ENCODE data around the gene GPR141. TPM values are rescaled to one million over a fixed set of nuclear protein-coding genes. Genes with fewer than 3 reads are reported as not detected.

Gene GPR141
- total and polyA plus RNA-seq, 2 donors (not counting 3 experiments of a cell fraction or from before 2014, with no cell fraction given): not detected

GRCh38 chr7:37709631-37710509, 26.3 kb downstream of the GPR141 start:
- Histone ChIP-seq H2AFZ (ENCODE audit: low read depth, low read length) (no peak overlapping the region), H3K9ac (replicated peaks; ENCODE audit: extremely low read depth, insufficient read depth, low read length) (no peak overlapping the region), H3K79me2 (ENCODE audit: control insufficient read depth, insufficient read depth, low read length) (no peaks in the 10 kb centered on the region), H3K27ac (ENCODE audit: insufficient read depth, low read depth, low read length) (no peak overlapping the region), H3K36me3 (ENCODE audit: control insufficient read depth in 2 of 2, extremely low read depth in 1 of 2, insufficient read depth in 2 of 2, low read length in 2 of 2) (no peaks in the 10 kb centered on the region), H3K4me3 (replicated peaks in 1 of 3; ENCODE audit: insufficient read depth in 1 of 3, low read depth in 1 of 3, low read length in 3 of 3) (no peak overlapping the region), H3K4me2 (ENCODE audit: insufficient read depth, low read length) (no peak overlapping the region), H3K27me3 (ENCODE audit: control insufficient read depth in 2 of 2, insufficient read depth in 2 of 2, low read length in 2 of 2) (no peaks in the 10 kb centered on the region), H3K9me3 (replicated peaks; ENCODE audit: control insufficient read depth, insufficient read depth, low read length) (no peaks in the 10 kb centered on the region), H3K9me1 (replicated peaks; ENCODE audit: control insufficient read depth, extremely low read depth, insufficient read depth, low read length) (no peaks in the 10 kb centered on the region), H4K20me1 (replicated peaks; ENCODE audit: control insufficient read depth, extremely low read depth, insufficient read depth, low read length) (no peaks in the 10 kb centered on the region), H3K4me1 (ENCODE audit: control insufficient read depth, extremely low read depth, insufficient read depth, low read length) (no peaks in the 10 kb centered on the region)
- dilution Hi-C loops (cut with MboI; ENCODE audit: extremely low pct_ligation_motif_present, low sequenced_read_pairs): no loop called here
- no TSS peak for BruUV-seq (replicated peaks)
- DNase-seq (ENCODE audit: low read depth, low spot score) (no peak), FAIRE-seq (no peak)
- ChIA-PET POLR2A (no interaction called here), CTCF (interaction anchor here (0.8 kb wide), 1 partner anchor 23 kb away, joined by 3 read pairs; no protein-coding TSS in a partner anchor)
- TF ChIP-seq FOS (IDR thresholded peaks at IDR 0.05; ENCODE audit: borderline replicate concordance, insufficient read depth, low read length) (no peak), POLR2A (IDR thresholded peaks at IDR 0.05; ENCODE audit: low read depth, low read length) (no peak), POLR2AphosphoS5 (IDR thresholded peaks at IDR 0.05; ENCODE audit: insufficient read depth, low read depth, low read length) (no peak), MYC (IDR thresholded peaks at IDR 0.05; ENCODE audit: low read depth, low read length) (no peak), CTCF (IDR thresholded peaks at IDR 0.05; ENCODE audit: extremely low read depth in 1 of 2, insufficient read depth in 1 of 2, low read depth in 1 of 2, low read length in 2 of 2) (no peak), EZH2 (IDR thresholded peaks at IDR 0.05; ENCODE audit: borderline replicate concordance, low read depth, low read length, severe bottlenecking) (no peak), JUN (IDR thresholded peaks at IDR 0.05; ENCODE audit: borderline replicate concordance, insufficient read depth, insufficient read length, low read depth) (no peak), MAX (IDR thresholded peaks at IDR 0.05; ENCODE audit: insufficient read depth, insufficient read length) (no peak), GATA2 (IDR thresholded peaks at IDR 0.05; ENCODE audit: insufficient read depth, insufficient read length, low read depth, low read length) (no peak)
- intact Hi-C loops (cut with micrococcal nuclease): no loop called here
